T-helper 2 cell treated with Interferon-gamma antibody and Interleukin-4, amounts not matched to agents 100 ng/mL and 5 ng/mL, for 36 hours (primary cell): ENCODE measurements around the gene COL13A1. TPM values are rescaled to one million over a fixed set of nuclear protein-coding genes. Genes with fewer than 3 reads are reported as not detected.

Experiments
- intact Hi-C: fragments of 100-400 bp; cut with micrococcal nuclease; formaldehyde crosslinking; loops from one replicate; pipeline ENCODE4 v1.15.1; 2023
- total RNA-seq: library from RNA; stranded (reverse); gene quantifications from 2 replicates; pipeline ENCODE4 v1.2.3, GENCODE V29; 2022

Gene COL13A1
- total RNA-seq, 1 donor from 2014 or later = not detected

- intact Hi-C loops = no loop called here
Observed at GRCh38 chr10:69818676-69819239, 17.1 kb downstream of the COL13A1 start.

GRCh38 chr10:69819716-69820506, 18.2 kb downstream of the COL13A1 start:
- intact Hi-C loops = no loop called here

DNA sequence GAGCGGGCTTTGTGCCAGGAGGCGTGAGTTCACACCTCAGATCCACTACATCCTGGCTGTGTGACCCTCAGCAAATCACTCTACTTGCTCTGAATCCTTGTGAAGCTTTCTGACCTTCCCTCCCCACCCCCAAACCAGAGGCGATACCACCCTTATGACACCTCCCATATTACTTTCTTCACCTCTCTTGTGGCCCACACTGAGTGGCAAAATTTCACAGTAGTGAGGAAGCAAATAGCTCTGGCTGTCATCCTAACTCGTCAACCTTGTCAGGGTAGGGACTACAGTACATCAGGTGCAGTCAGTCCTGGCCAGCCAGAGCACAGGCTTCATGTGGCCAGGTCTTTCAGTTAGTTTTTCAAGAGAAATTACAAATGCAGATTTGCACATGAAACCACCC, 19.1 kb downstream of the COL13A1 start:
- intact Hi-C loops = no loop called here

DNA sequence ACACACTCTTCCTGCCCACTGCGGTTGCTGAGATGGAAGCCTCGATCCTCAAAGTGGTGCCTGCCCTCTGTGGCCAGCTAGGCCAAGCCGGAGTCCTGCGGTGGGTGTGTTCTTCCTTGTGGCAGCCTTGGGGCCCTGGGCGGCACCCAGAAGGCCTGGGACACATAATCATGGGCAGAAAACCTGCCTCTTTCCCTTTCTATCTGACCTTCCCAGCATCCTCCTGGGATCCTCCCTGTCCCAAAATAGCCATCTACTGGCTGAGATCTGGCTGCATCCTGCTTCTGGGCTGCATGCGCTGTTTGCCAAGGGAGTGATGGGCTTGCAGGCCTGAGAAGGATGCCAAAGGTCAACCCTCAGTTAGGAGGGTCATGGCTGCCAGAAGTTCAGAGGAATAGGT, 23.9 kb downstream of the COL13A1 start:
- intact Hi-C loops = no loop called here

GRCh38 chr10:69826094-69826493, 24.4 kb downstream of the COL13A1 start:
- intact Hi-C loops = no loop called here

- intact Hi-C loops = no loop called here
Observed at GRCh38 chr10:69826789-69827554, 25.3 kb downstream of the COL13A1 start.

- intact Hi-C loops = no loop called here
Observed at GRCh38 chr10:69828144-69828870, 26.6 kb downstream of the COL13A1 start.

GRCh38 chr10:69829775-69830174, 28.1 kb downstream of the COL13A1 start:
- intact Hi-C loops = no loop called here

DNA sequence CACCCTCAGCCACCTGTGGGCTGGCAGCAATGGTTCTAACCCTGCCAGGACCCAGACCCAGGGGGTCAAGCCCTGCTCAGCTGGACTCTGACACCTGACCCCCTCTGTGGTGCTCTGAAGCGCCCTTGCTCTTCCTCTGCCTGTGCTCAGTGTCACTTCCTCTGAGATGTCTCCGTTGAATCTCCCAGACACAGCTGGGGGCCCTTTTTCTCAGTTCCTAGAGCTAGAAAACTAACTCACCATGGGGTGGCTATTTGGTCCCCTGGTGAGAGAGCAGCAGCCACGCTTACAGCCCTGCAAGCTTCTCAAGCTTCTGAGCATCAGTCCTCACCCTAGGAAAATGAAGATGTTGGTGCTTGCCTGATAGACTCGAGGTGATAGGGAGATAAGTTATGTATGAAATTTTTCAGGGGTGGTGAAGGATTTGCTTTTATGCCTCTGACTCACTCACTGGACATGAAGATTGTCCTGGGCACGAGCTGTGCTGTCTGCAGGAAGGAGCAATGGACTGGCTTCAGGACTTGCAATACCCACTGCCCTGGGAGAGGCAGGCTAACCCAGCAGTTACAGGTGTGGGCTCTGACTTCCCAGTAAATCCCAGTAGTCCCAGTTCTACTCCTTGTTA, 29.6 kb downstream of the COL13A1 start:
- intact Hi-C loops = no loop called here

DNA sequence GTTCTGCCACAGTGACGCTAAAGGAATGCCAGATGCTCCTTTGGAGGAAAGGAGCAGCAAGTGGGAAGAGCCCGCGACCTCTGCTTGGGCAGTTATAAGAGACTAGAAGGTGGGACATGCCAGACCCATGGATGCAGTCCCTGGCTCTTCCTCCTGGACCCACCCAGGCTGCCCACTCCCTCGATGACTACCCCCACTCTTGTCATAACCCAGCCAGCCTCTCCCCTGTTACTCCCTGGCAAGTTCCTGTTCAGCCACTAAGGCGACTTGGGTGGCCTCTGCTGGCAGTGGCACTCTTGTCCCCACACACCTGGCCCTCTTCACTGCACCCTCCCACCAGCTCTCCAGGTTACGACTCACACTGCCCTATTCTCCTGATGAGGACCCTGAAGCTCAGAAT, 33.5 kb downstream of the COL13A1 start:
- intact Hi-C loops = no loop called here

DNA sequence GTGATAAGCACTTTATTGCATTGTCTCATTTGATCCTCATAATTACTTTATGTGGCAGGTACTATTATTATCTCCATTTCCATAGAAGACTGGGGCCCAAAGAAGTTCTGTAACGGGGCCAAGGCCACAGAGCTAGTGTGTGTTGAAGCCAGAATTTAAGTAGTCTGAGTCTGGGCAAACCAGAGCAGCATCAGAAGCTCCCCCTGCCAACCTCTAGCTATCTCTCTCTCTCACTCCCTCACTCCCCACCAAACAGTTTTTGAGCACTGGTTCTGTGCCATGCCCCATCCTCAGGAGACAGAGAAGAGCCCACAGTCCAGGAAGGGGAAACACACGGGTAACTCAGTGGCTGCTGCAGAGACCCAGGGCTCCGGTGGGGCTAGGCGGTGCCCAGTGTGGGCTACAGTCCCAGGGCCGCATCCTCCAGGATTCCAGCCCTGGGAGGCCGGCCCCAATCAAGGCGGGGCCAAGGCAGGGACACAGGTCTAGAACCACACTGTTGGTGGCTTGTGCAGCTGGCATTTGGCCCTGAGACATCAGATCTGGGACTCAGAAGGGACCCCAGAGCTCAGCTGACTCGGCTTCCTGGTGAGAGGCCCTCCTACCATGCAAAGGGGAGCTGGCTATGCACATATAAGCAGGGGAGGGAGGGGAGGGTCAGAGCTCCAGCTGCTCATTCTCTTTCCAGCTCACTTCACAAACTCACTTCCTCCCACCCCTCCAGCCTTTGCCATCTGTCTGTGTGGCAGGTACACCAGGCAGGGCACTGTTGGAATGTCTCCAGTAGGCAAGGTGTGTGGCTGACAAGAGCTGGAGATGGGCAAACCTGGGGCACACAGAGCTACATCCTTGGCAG, 34.4 kb downstream of the COL13A1 start:
- intact Hi-C loops = no loop called here

GRCh38 chr10:69836731-69837030, 35.0 kb downstream of the COL13A1 start:
- intact Hi-C loops = no loop called here

DNA sequence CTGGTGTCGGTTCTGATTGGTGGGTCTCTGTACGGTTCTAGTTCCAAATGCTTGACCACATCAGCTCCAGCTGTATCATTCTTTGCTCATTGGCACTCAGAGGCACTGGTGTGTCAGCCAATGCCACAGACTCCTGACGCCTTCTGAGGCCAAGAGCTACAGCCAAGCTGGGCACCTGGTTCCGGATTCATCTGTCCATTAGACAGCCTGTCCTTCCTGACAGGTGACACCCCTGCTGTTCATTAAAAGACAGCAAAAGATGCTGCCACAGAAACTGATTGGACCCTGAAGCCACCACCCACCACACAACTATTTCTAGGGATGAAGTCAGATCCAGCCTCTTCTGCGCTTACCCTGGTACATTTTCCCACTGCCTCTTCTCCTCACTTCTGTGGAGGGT, 35.6 kb downstream of the COL13A1 start:
- intact Hi-C loops = no loop called here

GRCh38 chr10:69838418-69838817, 36.7 kb downstream of the COL13A1 start:
- intact Hi-C loops = no loop called here

DNA sequence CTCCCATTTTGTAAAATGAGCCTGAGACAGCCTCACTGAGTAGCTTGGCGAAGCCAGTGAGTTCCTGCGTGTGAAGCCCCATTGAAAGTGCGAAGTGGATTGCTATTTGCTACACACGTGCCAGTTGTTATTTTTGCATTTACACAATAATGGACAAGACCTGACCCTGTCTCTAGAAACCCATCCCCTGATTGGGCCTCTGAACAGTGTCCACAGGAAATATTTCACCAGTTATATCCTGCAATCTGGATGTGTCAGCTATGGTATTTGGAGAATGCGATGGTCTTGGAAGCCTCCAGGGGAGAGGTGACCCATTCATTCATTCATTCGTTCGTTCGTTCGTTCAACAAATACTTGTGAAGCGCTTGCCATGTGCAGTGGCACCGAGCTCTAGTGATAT, 37.1 kb downstream of the COL13A1 start:
- intact Hi-C loops = no loop called here

DNA sequence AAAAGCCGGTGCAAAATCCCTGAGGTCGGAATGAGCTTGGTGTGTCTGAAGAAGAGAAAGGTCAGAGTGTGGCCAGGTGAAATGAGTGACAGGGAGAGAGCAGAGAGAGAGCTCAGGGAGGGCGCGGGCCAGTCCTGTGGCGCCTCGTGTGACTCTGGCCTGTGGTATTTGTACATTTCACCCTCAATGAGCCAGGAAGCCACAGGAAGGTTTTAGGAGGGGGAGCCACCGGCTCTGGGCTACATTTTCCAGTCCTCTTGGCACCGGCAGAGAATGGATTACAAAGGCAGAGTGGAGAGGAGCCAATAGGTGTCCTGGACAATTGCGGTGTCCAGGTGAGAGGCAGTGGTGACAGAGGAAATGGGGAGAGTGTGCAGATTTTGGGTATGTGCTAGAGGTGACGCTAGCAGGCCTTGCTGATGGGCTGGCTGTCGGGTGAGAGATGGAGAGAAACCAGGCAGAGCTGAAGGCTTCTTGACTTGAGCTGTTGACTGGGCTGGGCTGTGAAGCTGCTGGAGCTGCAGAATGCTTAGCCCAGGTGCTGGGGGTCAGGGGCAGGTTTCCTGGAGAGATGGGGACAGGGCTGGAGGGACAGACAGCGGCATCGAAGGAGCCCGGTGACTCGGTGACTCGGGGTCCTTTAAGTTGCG, 38.1 kb downstream of the COL13A1 start:
- intact Hi-C loops = no loop called here

- intact Hi-C loops = no loop called here
Observed at GRCh38 chr10:69840773-69841172, 39.1 kb downstream of the COL13A1 start.

DNA sequence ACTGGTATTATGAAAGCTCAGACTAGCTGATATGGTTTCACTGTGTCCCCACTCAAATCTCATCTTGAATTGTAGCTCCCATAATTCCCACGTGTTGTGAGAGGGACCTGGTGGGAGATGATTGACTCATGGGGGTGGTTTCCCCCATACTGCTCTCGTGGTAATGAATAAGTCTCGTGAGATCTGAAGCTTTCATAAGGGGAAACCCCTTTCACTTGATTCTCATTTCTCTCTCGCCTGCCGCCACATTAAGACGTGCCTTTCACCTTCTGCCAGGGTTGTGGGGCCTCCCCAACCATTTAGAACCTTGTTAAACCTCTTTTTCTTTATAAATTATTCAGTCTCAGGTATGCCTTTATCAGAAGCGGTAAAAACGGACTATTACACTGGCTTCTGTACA, 40.3 kb downstream of the COL13A1 start:
- intact Hi-C loops = no loop called here

GRCh38 chr10:69842882-69843281, 41.2 kb downstream of the COL13A1 start:
- intact Hi-C loops = no loop called here

GRCh38 chr10:69843923-69844322, 42.2 kb downstream of the COL13A1 start:
- intact Hi-C loops = no loop called here
